OCI-LY7 (cell line): ENCODE results near the gene RAMP3. TPM values are rescaled to one million over a fixed set of nuclear protein-coding genes. Genes with fewer than 3 reads are reported as not detected.
A peak's percentile ranks its signal among the peaks of the same experiment; 100 is the strongest.

Source experiments
- Bru-seq: library from RNA; stranded (reverse); fragments of 400-500 nt; gene quantifications from one replicate; lab custom pipeline; 2021; lab: Mats Ljungman, UMichigan
- BruChase-seq, 2 experiments: library from RNA; stranded (reverse); fragments of 400-500 nt; gene quantifications; one replicate each; lab custom pipeline; 2021; lab: Mats Ljungman, UMichigan
- BruUV-seq: library from RNA; stranded (reverse); fragments of 400-500 nt; replicated peaks from 2 replicates; lab custom pipeline; 2021; lab: Mats Ljungman, UMichigan
- CTCF ChIA-PET: fragments of 300-600 bp; sonication (Branson Sonifier 250); formaldehyde crosslinking; loops from one replicate; lab custom pipeline; 2022; ENCODE audit warnings: antibody characterized with exemption; ENCODE audit not compliant: unreplicated experiment; lab: Charles Lee
- POLR2A ChIA-PET: fragments of 300-600 bp; sonication (Branson Sonifier 250); formaldehyde crosslinking; loops from one replicate; lab custom pipeline; 2022; ENCODE audit warnings: antibody characterized with exemption; lab: Charles Lee
- DNase-seq: peaks from one replicate; pipeline ENCODE4 v3.0.0-alpha.2; 2015; ENCODE audit warnings: low spot score
- H2AFZ ChIP-seq: fragments of 200-600 bp; sonication (generic), shearing (Covaris generic); 2 replicates; pipeline ENCODE4 v1.6.1; 2014; ENCODE audit warnings: mild to moderate bottlenecking, antibody characterized with exemption, low read length, moderate library complexity
- H3K27ac ChIP-seq: fragments of 200-600 bp; sonication (generic); 2 replicates; pipeline ENCODE4 v1.5.1; 2014; ENCODE audit warnings: mixed run types, low read depth, mild to moderate bottlenecking, moderate library complexity, low read length, inconsistent platforms; ENCODE audit not compliant: poor library complexity, severe bottlenecking
- H3K36me3 ChIP-seq: fragments of 200-600 bp; sonication (generic); 2 replicates; pipeline ENCODE4 v1.6.1; 2014; ENCODE audit warnings: mild to moderate bottlenecking, antibody characterized with exemption, low read length, moderate library complexity, mixed read lengths; ENCODE audit not compliant: insufficient read depth
- H3K4me1 ChIP-seq: fragments of 200-600 bp; sonication (generic); 2 replicates; pipeline ENCODE4 v1.5.1; 2014; ENCODE audit warnings: mild to moderate bottlenecking, low read length; ENCODE audit not compliant: insufficient read depth, poor library complexity, severe bottlenecking
- H3K4me2 ChIP-seq: fragments of 200-600 bp; sonication (generic); 2 replicates; pipeline ENCODE4 v1.6.1; 2014; ENCODE audit warnings: mild to moderate bottlenecking, low read length
- H3K4me3 ChIP-seq: fragments of 200-600 bp; sonication (generic); 2 replicates; pipeline ENCODE4 v1.5.1; 2014; ENCODE audit warnings: mild to moderate bottlenecking, low read depth, low read length; ENCODE audit not compliant: poor library complexity, severe bottlenecking
- H3K79me2 ChIP-seq: fragments of 200-600 bp; sonication (generic); 2 replicates; pipeline ENCODE4 v1.6.1; 2016; ENCODE audit warnings: low read depth, mild to moderate bottlenecking, low read length, moderate library complexity, mixed read lengths; ENCODE audit not compliant: insufficient read depth
- H3K9me2 ChIP-seq: fragments of 200-600 bp; sonication (generic); 2 replicates; pipeline ENCODE4 v1.6.1; 2016; ENCODE audit warnings: mild to moderate bottlenecking, low read length, mixed read lengths; ENCODE audit not compliant: insufficient read depth
- H3K9me3 ChIP-seq: fragments of 200-600 bp; sonication (generic); 2 replicates; pipeline ENCODE4 v1.6.1; 2014; ENCODE audit warnings: mild to moderate bottlenecking, mixed run types, low read length, mixed read lengths
- H4K20me1 ChIP-seq: fragments of 200-600 bp; sonication (generic); 2 replicates; pipeline ENCODE4 v1.6.1; 2014; ENCODE audit warnings: mild to moderate bottlenecking, antibody characterized with exemption, low read length, moderate library complexity, mixed read lengths; ENCODE audit not compliant: insufficient read depth
- EZH2phosphoT487 ChIP-seq: fragments of 200-600 bp; sonication (generic); IDR thresholded peaks from 2 replicates; pipeline ENCODE4 v1.6.1; 2018; ENCODE audit warnings: low read depth, borderline replicate concordance, mild to moderate bottlenecking, mixed run types, antibody characterized with exemption, low read length, moderate library complexity, mixed read lengths
- intact Hi-C: fragments of 100-400 bp; cut with micrococcal nuclease; formaldehyde crosslinking; loops from one replicate; pipeline ENCODE4 v1.10.0; 2022; ENCODE audit not compliant: unreplicated experiment
- long read RNA-seq: library from polyadenylated mRNA; stranded (forward); transcript quantifications from one replicate; pipeline ENCODE4 v2.0.0, GENCODE V29; 2022
- total RNA-seq, 2 experiments: library from RNA; depleted of rRNA in 1 of 2; stranded (reverse); fragments of >200 nt in 1 of 2; shearing (Covaris generic) in 1 of 2; gene quantifications; 2 replicates each; pipeline ENCODE4 v1.2.3, GENCODE V29; 2014 to 2022
- TF ChIP-seq, protein P1 (sequence below): fragments of 200-600 bp; sonication (generic); conservative IDR thresholded peaks from 2 replicates; pipeline ENCODE4 v1.5.1; 2014; ENCODE audit warnings: mild to moderate bottlenecking, antibody characterized with exemption, low read length, moderate library complexity, mixed read lengths

Gene RAMP3, protein sequence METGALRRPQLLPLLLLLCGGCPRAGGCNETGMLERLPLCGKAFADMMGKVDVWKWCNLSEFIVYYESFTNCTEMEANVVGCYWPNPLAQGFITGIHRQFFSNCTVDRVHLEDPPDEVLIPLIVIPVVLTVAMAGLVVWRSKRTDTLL
- total RNA-seq (2014; rRNA removed; shearing (Covaris generic)) = not detected in 2 replicates
- not detected in 2 replicates for total RNA-seq (2022)
- not detected for Bru-seq, nascent RNA
- percentile 8 among the genes with signal in this experiment for BruChase-seq, experiment 1, labeled RNA remaining after a 6-hour chase
- BruChase-seq, experiment 2, labeled RNA remaining after a 2-hour chase = not detected
- long read RNA-seq = 0 reads

DNA sequence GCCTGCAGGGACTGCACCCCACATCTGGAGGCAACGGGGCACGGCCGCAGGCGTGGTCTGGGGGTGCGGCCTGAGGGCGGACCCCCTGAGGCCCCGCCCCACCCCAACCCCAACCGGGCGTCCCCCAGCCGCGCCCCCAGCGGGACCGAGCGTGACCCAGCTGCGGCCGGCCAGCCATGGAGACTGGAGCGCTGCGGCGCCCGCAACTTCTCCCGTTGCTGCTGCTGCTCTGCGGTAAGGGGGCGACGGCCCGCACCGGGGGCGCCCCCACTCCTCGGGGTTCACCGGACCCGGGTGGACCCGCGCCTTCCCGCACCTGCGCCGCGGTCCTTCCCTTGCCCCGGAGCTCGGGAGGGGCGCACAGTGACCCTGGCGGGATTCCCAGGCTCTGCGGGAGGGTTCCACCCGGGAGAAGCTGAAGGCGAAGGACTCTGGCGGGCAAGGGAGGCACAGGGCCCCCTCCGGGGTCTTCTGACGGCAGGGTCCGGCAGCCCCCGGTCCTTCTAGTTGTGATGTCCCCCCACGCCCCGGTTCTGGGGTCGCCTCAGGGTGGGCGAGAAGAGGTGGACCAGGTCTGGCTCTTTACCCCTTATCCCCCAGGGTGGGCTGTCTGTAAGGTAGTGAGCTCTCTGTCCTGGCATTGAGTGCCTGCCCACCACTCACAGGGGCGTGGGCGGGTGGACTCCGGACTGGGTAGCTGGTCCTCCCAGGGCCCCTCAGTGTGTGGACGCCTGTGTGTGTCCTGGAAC lies at the start of gene RAMP3:
RAMP3 (plus strand) TSS at position 139 of the 749 bp plus-strand sequence; CDS start at position 177, 38 bp downstream.
- ChIA-PET POLR2A (no interaction called here), CTCF (no interaction called here)
- H3K4me3 ChIP-seq = no peak within 1 kb of the TSS
- no peak within 1 kb of the TSS for H2AFZ ChIP-seq
- no peak for TF ChIP-seq EZH2phosphoT487
- TF ChIP-seq, protein P1, sequence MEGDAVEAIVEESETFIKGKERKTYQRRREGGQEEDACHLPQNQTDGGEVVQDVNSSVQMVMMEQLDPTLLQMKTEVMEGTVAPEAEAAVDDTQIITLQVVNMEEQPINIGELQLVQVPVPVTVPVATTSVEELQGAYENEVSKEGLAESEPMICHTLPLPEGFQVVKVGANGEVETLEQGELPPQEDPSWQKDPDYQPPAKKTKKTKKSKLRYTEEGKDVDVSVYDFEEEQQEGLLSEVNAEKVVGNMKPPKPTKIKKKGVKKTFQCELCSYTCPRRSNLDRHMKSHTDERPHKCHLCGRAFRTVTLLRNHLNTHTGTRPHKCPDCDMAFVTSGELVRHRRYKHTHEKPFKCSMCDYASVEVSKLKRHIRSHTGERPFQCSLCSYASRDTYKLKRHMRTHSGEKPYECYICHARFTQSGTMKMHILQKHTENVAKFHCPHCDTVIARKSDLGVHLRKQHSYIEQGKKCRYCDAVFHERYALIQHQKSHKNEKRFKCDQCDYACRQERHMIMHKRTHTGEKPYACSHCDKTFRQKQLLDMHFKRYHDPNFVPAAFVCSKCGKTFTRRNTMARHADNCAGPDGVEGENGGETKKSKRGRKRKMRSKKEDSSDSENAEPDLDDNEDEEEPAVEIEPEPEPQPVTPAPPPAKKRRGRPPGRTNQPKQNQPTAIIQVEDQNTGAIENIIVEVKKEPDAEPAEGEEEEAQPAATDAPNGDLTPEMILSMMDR = no peak
- H3K27ac ChIP-seq = no peak within 1 kb of the TSS
- intact Hi-C loops = no loop called here
- DNase-seq = no peak
- BruUV-seq = no TSS peak
- peaks cover 6% of the 10 kb centered on the region for H3K4me1 ChIP-seq
- no peaks in the 10 kb centered on the region for H3K36me3 ChIP-seq
- no peaks in the 10 kb centered on the region for H3K79me2 ChIP-seq
- no peak within 1 kb of the TSS for H3K4me2 ChIP-seq
- no peaks in the 10 kb centered on the region for H3K9me2 ChIP-seq
- no peaks in the 10 kb centered on the region for H3K9me3 ChIP-seq
- no peaks in the 10 kb centered on the region for H4K20me1 ChIP-seq

DNA sequence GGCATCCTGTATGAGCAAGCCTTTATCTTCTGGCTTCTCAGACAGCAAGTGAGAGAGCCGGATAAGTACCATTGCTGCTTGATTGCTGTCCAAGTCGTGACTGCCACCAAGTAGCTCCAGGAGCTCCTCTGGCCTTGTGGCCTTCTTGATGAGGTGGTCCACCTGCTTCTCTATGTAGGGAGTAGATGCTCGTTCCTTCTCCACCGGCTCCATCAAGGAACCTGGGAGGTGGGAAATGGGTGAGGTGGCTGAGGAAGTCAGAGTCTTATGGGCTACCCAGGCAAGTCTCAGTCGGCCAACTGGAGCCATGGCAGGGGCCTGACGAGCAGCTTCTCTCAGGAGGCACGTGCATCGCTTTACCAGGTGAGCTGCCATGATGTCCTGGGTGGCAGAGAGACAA lies 48.7 kb upstream of the RAMP3 start:
- no peak for DNase-seq
- H3K27ac ChIP-seq = no peak overlapping the region
- H3K79me2 ChIP-seq = peaks cover 63% of the 10 kb centered on the region
- ChIA-PET POLR2A (interaction anchor here (1.6 kb wide), 1 partner anchor 9 kb away, joined by 3 read pairs; no protein-coding TSS in a partner anchor), CTCF (no interaction called here)
- TF ChIP-seq EZH2phosphoT487 = no peak
- TF ChIP-seq, protein P1 = no peak
- H3K9me2 ChIP-seq = no peaks in the 10 kb centered on the region
- H3K4me3 ChIP-seq = peak overlapping the region; percentile 38
- peaks cover 63% of the 10 kb centered on the region for H3K36me3 ChIP-seq
- no peaks in the 10 kb centered on the region for H3K9me3 ChIP-seq
- peaks cover 27% of the 10 kb centered on the region for H4K20me1 ChIP-seq
- intact Hi-C loops = no loop called here
- peak overlapping the region; percentile 63 for H3K4me2 ChIP-seq
- no TSS peak for BruUV-seq
- H3K4me1 ChIP-seq = peaks cover 39% of the 10 kb centered on the region
- H2AFZ ChIP-seq = no peak overlapping the region
